Loucy (cell line): ENCODE measurements around the gene SOS1.

Experiments
- H2AFZ ChIP-seq: fragments of 200-600 bp; sonication (generic); 2 replicates; pipeline ENCODE4 v1.6.0; 2016; ENCODE audit warnings: antibody characterized with exemption, mild to moderate bottlenecking, low read length, moderate library complexity
- H3F3A ChIP-seq: fragments of 200-600 bp; 2 replicates; pipeline ENCODE4 v1.6.0; 2016; ENCODE audit warnings: antibody characterized with exemption, low read depth, mild to moderate bottlenecking
- H3K27me3 ChIP-seq: fragments of 200-600 bp; sonication (generic); 2 replicates; pipeline ENCODE4 v1.6.1; 2014; ENCODE audit warnings: low read length, mild to moderate bottlenecking; ENCODE audit not compliant: insufficient read depth, poor library complexity, severe bottlenecking
- H3K36me3 ChIP-seq: fragments of 200-600 bp; sonication (generic); 2 replicates; pipeline ENCODE4 v1.6.1; 2016; ENCODE audit warnings: low read length; ENCODE audit not compliant: insufficient read depth
- H3K4me1 ChIP-seq: fragments of 200-600 bp; sonication (generic); 2 replicates; pipeline ENCODE4 v1.5.1; 2014; ENCODE audit warnings: low read length, mild to moderate bottlenecking; ENCODE audit not compliant: insufficient read depth, poor library complexity, severe bottlenecking
- H3K4me2 ChIP-seq: fragments of 200-600 bp; sonication (generic); 2 replicates; pipeline ENCODE4 v1.6.0; 2014; ENCODE audit warnings: antibody characterized with exemption, low read length, low read depth, mild to moderate bottlenecking; ENCODE audit not compliant: poor library complexity, severe bottlenecking
- H3K4me3 ChIP-seq: fragments of 200-600 bp; sonication (generic); 2 replicates; pipeline ENCODE4 v1.5.1; 2014; ENCODE audit warnings: low read length, mild to moderate bottlenecking, mixed read lengths; ENCODE audit not compliant: poor library complexity, severe bottlenecking
- H3K79me2 ChIP-seq: fragments of 200-600 bp; sonication (generic); 2 replicates; pipeline ENCODE4 v1.6.1; 2014; ENCODE audit warnings: low read length; ENCODE audit not compliant: insufficient read depth
- H3K9ac ChIP-seq: fragments of 200-600 bp; sonication (generic); 2 replicates; pipeline ENCODE4 v1.6.0; 2014; ENCODE audit warnings: mild to moderate bottlenecking, low read depth, low read length, moderate library complexity; ENCODE audit not compliant: poor library complexity, severe bottlenecking
- H3K9me2 ChIP-seq: fragments of 200-600 bp; sonication (generic); replicated peaks from 2 replicates; pipeline ENCODE4 v1.6.1; 2016; ENCODE audit warnings: low read depth, low read length, mixed read lengths
- H3K9me3 ChIP-seq: fragments of 200-600 bp; sonication (generic); 2 replicates; pipeline ENCODE4 v1.6.1; 2014; ENCODE audit warnings: mild to moderate bottlenecking, antibody characterized with exemption, low read length, low read depth; ENCODE audit not compliant: insufficient read depth
- H4K20me1 ChIP-seq: fragments of 200-600 bp; sonication (generic); 2 replicates; pipeline ENCODE4 v1.6.0; 2014; ENCODE audit warnings: antibody characterized with exemption, low read length, mild to moderate bottlenecking; ENCODE audit not compliant: insufficient read depth, poor library complexity, severe bottlenecking
- CTCF ChIP-seq: fragments of 200-600 bp; sonication (generic); conservative IDR thresholded peaks from 2 replicates; pipeline ENCODE4 v1.5.1; 2014; ENCODE audit warnings: mild to moderate bottlenecking, antibody characterized with exemption, low read length
- EZH2phosphoT487 ChIP-seq: fragments of 200-600 bp; IDR thresholded peaks from 2 replicates; pipeline ENCODE4 v1.6.1; 2018; ENCODE audit warnings: antibody characterized with exemption, mild to moderate bottlenecking, moderate library complexity, borderline replicate concordance

SOS1 gene

GRCh38 chr2:39099870-39100728, 20.8 kb downstream of the SOS1 start:
- Histone ChIP-seq H3K4me2 (no peak overlapping the region), H4K20me1 (peaks cover 49% of the 10 kb centered on the region), H3K9me2 (no peaks in the 10 kb centered on the region), H2AFZ (no peak overlapping the region), H3K27me3 (no peaks in the 10 kb centered on the region), H3F3A (no peaks in the 10 kb centered on the region), H3K79me2 (peaks cover 99% of the 10 kb centered on the region), H3K4me1 (peaks cover 17% of the 10 kb centered on the region), H3K4me3 (no peak overlapping the region), H3K36me3 (no peaks in the 10 kb centered on the region), H3K9ac (no peak overlapping the region), H3K9me3 (no peaks in the 10 kb centered on the region)
- TF ChIP-seq EZH2phosphoT487 (no peak), CTCF (no peak)

- no peak overlapping the region for H3K4me2 ChIP-seq
- H3F3A ChIP-seq: no peaks in the 10 kb centered on the region
- no peak overlapping the region for H3K9ac ChIP-seq
- H3K27me3 ChIP-seq: no peaks in the 10 kb centered on the region
- no peak overlapping the region for H3K4me3 ChIP-seq
- peaks cover 52% of the 10 kb centered on the region for H4K20me1 ChIP-seq
- TF ChIP-seq EZH2phosphoT487 (no peak), CTCF (no peak)
- peaks cover 22% of the 10 kb centered on the region for H3K4me1 ChIP-seq
- no peaks in the 10 kb centered on the region for H3K9me2 ChIP-seq
- H2AFZ ChIP-seq: no peak overlapping the region
- peaks cover 98% of the 10 kb centered on the region for H3K79me2 ChIP-seq
- H3K36me3 ChIP-seq: no peaks in the 10 kb centered on the region
- H3K9me3 ChIP-seq: no peaks in the 10 kb centered on the region
Observed at GRCh38 chr2:39099310-39099869, 21.5 kb downstream of the SOS1 start.

GRCh38 chr2:39095624-39096023, 25.2 kb downstream of the SOS1 start:
- Histone ChIP-seq H2AFZ (no peak overlapping the region), H3K4me3 (no peak overlapping the region), H3K79me2 (peaks cover 95% of the 10 kb centered on the region), H3K27me3 (no peaks in the 10 kb centered on the region), H3K9ac (no peak overlapping the region), H3K9me3 (no peaks in the 10 kb centered on the region), H3K9me2 (no peaks in the 10 kb centered on the region), H3K4me1 (peaks cover 20% of the 10 kb centered on the region), H3F3A (no peaks in the 10 kb centered on the region), H4K20me1 (peaks cover 39% of the 10 kb centered on the region), H3K4me2 (no peak overlapping the region), H3K36me3 (no peaks in the 10 kb centered on the region)
- no peak for TF ChIP-seq EZH2phosphoT487
- no peak for TF ChIP-seq CTCF
